ENCODE measurements around the gene RBM5. TPM values are rescaled to one million over a fixed set of nuclear protein-coding genes. Genes with fewer than 3 reads are reported as not detected.

The RBM5 gene
- total RNA-seq, 3 donors from 2014 or later: 128 to 183 (median 158) TPM

- Histone ChIP-seq H3K4me1 (ENCODE audit: low read depth) (no peaks in the 10 kb centered on the region), H3K4me3 (no peak overlapping the region), H3K36me3 (ENCODE audit: low read depth) (no peaks in the 10 kb centered on the region), H3K9me3 (no peaks in the 10 kb centered on the region)
- intact Hi-C loops (cut with DNase I, micrococcal nuclease): no loop called here
- no peak for TF ChIP-seq CTCF (IDR thresholded peaks at IDR 0.05)
- ATAC-seq (no peak), DNase-seq (no peak)
Observed at GRCh38 chr3:50147861-50148260, 59.1 kb downstream of the RBM5 start.

GRCh38 chr3:50150404-50150750, 61.7 kb downstream of the RBM5 start:
- intact Hi-C loops (cut with DNase I, micrococcal nuclease): no loop called here
- H3K4me3 ChIP-seq: no peak overlapping the region
- no peaks in the 10 kb centered on the region for H3K36me3 ChIP-seq (ENCODE audit: low read depth)
- no peak for DNase-seq
- H3K4me1 ChIP-seq (ENCODE audit: low read depth): peaks cover 3% of the 10 kb centered on the region
- H3K9me3 ChIP-seq: no peaks in the 10 kb centered on the region
- no peak for TF ChIP-seq CTCF (IDR thresholded peaks at IDR 0.05)
- ATAC-seq: no peak

GRCh38 chr3:50150863-50151686, 62.4 kb downstream of the RBM5 start:
- TF ChIP-seq CTCF (IDR thresholded peaks at IDR 0.05): no peak
- Histone ChIP-seq H3K4me3 (no peak overlapping the region), H3K4me1 (ENCODE audit: low read depth) (peaks cover 10% of the 10 kb centered on the region), H3K9me3 (no peaks in the 10 kb centered on the region), H3K36me3 (ENCODE audit: low read depth) (no peaks in the 10 kb centered on the region)
- ATAC-seq: peak; percentile 2
- no peak for DNase-seq
- intact Hi-C loops (cut with DNase I, micrococcal nuclease): no loop called here

- TF ChIP-seq CTCF (IDR thresholded peaks at IDR 0.05): no peak
- peaks cover 14% of the 10 kb centered on the region for H3K4me1 ChIP-seq (ENCODE audit: low read depth)
- no peak for DNase-seq
- H3K9me3 ChIP-seq: no peaks in the 10 kb centered on the region
- H3K4me3 ChIP-seq: no peak overlapping the region
- H3K36me3 ChIP-seq (ENCODE audit: low read depth): no peaks in the 10 kb centered on the region
- ATAC-seq: no peak
- intact Hi-C loops (cut with DNase I, micrococcal nuclease): no loop called here
Observed at GRCh38 chr3:50151728-50152127, 63.0 kb downstream of the RBM5 start.

- ATAC-seq (no peak), DNase-seq (no peak)
- no peak for TF ChIP-seq CTCF (IDR thresholded peaks at IDR 0.05)
- H3K9me3 ChIP-seq: no peaks in the 10 kb centered on the region
- intact Hi-C loops (cut with DNase I, micrococcal nuclease): no loop called here
- H3K36me3 ChIP-seq (ENCODE audit: low read depth): no peaks in the 10 kb centered on the region
- peaks cover 14% of the 10 kb centered on the region for H3K4me1 ChIP-seq (ENCODE audit: low read depth)
- no peak overlapping the region for H3K4me3 ChIP-seq
Observed at GRCh38 chr3:50153782-50154475, 65.2 kb downstream of the RBM5 start.
